Right lobe of liver (tissue), 4 donors: ENCODE results near the gene PTPRN2.

Experiments used
- CTCF ChIP-seq, 4 donors: fragments of 200-600 bp in 3 of 4; fragments of 450-650 bp in 1 of 4; IDR thresholded peaks; one replicate each; pipeline versions ENCODE4 v1.5.1 to v1.8.0; 2016 to 2022; ENCODE audit warnings: antibody characterized with exemption in 4 of 4, mild to moderate bottlenecking in 2 of 4
- POLR2A ChIP-seq: fragments of 450-650 bp; IDR thresholded peaks from one replicate; pipeline ENCODE4 v1.6.1; 2017; ENCODE audit warnings: antibody characterized with exemption, mild to moderate bottlenecking
- donor health status: DM: no; HTN: no; CAD: no.
- donor health status: DM: no; HTN: no; CAD: no.
- donor health status: DM: no; HTN: yes; CAD: no.

GRCh38 chr7:158117341-158118222, 470.0 kb downstream of the PTPRN2 start:
- TF ChIP-seq CTCF (IDR thresholded peaks at IDR 0.05) (no peak), POLR2A (no peak)
